Neural cell (in vitro differentiated cells): ENCODE results near the gene ANKRD26. TPM values are rescaled to one million over a fixed set of nuclear protein-coding genes. Genes with fewer than 3 reads are reported as not detected.

ENCODE experiments used
- H2AFZ ChIP-seq: fragments of 200-600, 300-800 bp; sonication (generic), shearing (Covaris generic); 2 replicates; pipeline ENCODE4 v1.6.0; 2014; ENCODE audit warnings: low read depth, mild to moderate bottlenecking, antibody characterized with exemption, low read length, moderate library complexity
- H3F3A ChIP-seq: fragments of 200-600 bp; shearing (Covaris generic); 2 replicates; pipeline ENCODE4 v1.6.1; 2016; ENCODE audit warnings: mild to moderate bottlenecking, moderate library complexity, mixed read lengths, antibody characterized with exemption, low read length; ENCODE audit not compliant: insufficient read depth, poor library complexity, severe bottlenecking
- H3K27ac ChIP-seq: fragments of 200-600, 300-800 bp; sonication (generic), shearing (Covaris generic); 2 replicates; pipeline ENCODE4 v1.5.1; 2014; ENCODE audit warnings: mild to moderate bottlenecking, low read length, moderate library complexity
- H3K27me3 ChIP-seq: fragments of 300-800, 200-600 bp; sonication (generic), shearing (Covaris generic); 2 replicates; pipeline ENCODE4 v1.6.0; 2014; ENCODE audit warnings: mild to moderate bottlenecking, low read depth, low read length, moderate library complexity; ENCODE audit not compliant: insufficient read depth
- H3K36me3 ChIP-seq: fragments of 300-800, 200-600 bp; sonication (generic), shearing (Covaris generic); 2 replicates; pipeline ENCODE4 v1.5.1; 2014; ENCODE audit warnings: mild to moderate bottlenecking, antibody characterized with exemption, low read length, moderate library complexity; ENCODE audit not compliant: insufficient read depth
- H3K4me2 ChIP-seq: fragments of 300-800, 200-600 bp; sonication (generic), shearing (Covaris generic); 2 replicates; pipeline ENCODE4 v1.6.0; 2014; ENCODE audit warnings: mild to moderate bottlenecking, low read length
- H3K4me3 ChIP-seq: fragments of 300-800, 200-600 bp; sonication (generic), shearing (Covaris generic); 2 replicates; pipeline ENCODE4 v1.5.1; 2014; ENCODE audit warnings: mild to moderate bottlenecking, low read length, moderate library complexity
- H3K79me2 ChIP-seq: fragments of 200-600 bp; shearing (Covaris generic); replicated peaks from 2 replicates; pipeline ENCODE4 v1.6.0; 2014; ENCODE audit warnings: mild to moderate bottlenecking, low read length, moderate library complexity; ENCODE audit not compliant: insufficient read depth
- H3K9ac ChIP-seq: fragments of 300-800, 200-600 bp; sonication (generic), shearing (Covaris generic); 2 replicates; pipeline ENCODE4 v1.6.1; 2016; ENCODE audit warnings: mild to moderate bottlenecking, low read length, mixed read lengths
- H3K9me2 ChIP-seq: fragments of 200-600 bp; shearing (Covaris generic); 2 replicates; pipeline ENCODE4 v1.6.1; 2016; ENCODE audit warnings: mild to moderate bottlenecking, low read length, mixed read lengths; ENCODE audit not compliant: insufficient read depth
- H3K9me3 ChIP-seq: fragments of 200-600, 300-800 bp; sonication (generic), shearing (Covaris generic); 2 replicates; pipeline ENCODE4 v1.6.1; 2016; ENCODE audit warnings: mild to moderate bottlenecking, mixed run types, low read length, moderate library complexity, mixed read lengths
- H4K20me1 ChIP-seq: fragments of 200-600 bp; shearing (Covaris generic); 2 replicates; pipeline ENCODE4 v1.6.1; 2016; ENCODE audit warnings: mild to moderate bottlenecking, mixed run types; ENCODE audit not compliant: insufficient read depth
- CTCF ChIP-seq: fragments of 450-650 bp; IDR thresholded peaks from 2 replicates; pipeline ENCODE4 v1.5.1; 2014; ENCODE audit warnings: antibody characterized with exemption, mild to moderate bottlenecking, moderate library complexity; ENCODE audit not compliant: poor library complexity, severe bottlenecking
- EP300 ChIP-seq: fragments of 450-650 bp; conservative IDR thresholded peaks from 2 replicates; pipeline ENCODE4 v1.6.1; 2014; ENCODE audit warnings: antibody characterized with exemption, mild to moderate bottlenecking, moderate library complexity; ENCODE audit not compliant: poor library complexity, severe bottlenecking
- EZH2 ChIP-seq: fragments of 200-600, 300-800 bp; shearing (Covaris generic), sonication (generic); IDR thresholded peaks from 2 replicates; pipeline ENCODE4 v1.6.1; 2014; ENCODE audit warnings: antibody characterized with exemption, low read length, borderline replicate concordance, mild to moderate bottlenecking; ENCODE audit not compliant: insufficient read depth, poor library complexity, severe bottlenecking
- MXI1 ChIP-seq: fragments of 450-650 bp; conservative IDR thresholded peaks from 2 replicates; pipeline ENCODE4 v1.6.1; 2014; ENCODE audit warnings: antibody characterized with exemption, mild to moderate bottlenecking; ENCODE audit not compliant: poor library complexity, severe bottlenecking
- POLR2AphosphoS5 ChIP-seq: IDR thresholded peaks from 2 replicates; pipeline ENCODE4 v1.6.1; 2012
- RAD21 ChIP-seq: fragments of 450-650 bp; conservative IDR thresholded peaks from 2 replicates; pipeline ENCODE4 v1.6.1; 2014; ENCODE audit warnings: antibody characterized with exemption, mild to moderate bottlenecking, moderate library complexity
- REST ChIP-seq: IDR thresholded peaks from 2 replicates; pipeline ENCODE4 v1.6.1; 2012; ENCODE audit warnings: borderline replicate concordance
- SMC3 ChIP-seq: fragments of 450-650 bp; conservative IDR thresholded peaks from 2 replicates; pipeline ENCODE4 v1.6.1; 2014; ENCODE audit warnings: antibody characterized with exemption, mild to moderate bottlenecking, moderate library complexity; ENCODE audit not compliant: poor library complexity
- TAF1 ChIP-seq: IDR thresholded peaks from 2 replicates; pipeline ENCODE4 v1.6.1; 2012; ENCODE audit warnings: low read depth
- polyA plus RNA-seq: library from polyadenylated mRNA; depleted of rRNA; stranded (reverse); fragments of >200 nt; gene quantifications from 2 replicates; pipeline ENCODE4 v1.2.3, GENCODE V29; 2014

The ANKRD26 gene
- polyA plus RNA-seq, 1 donor from 2014 or later = 14.7 TPM

- no peak for TF ChIP-seq CTCF
- TF ChIP-seq EP300 = no peak
- no peak for TF ChIP-seq SMC3
- no peak for TF ChIP-seq REST
- no peak for TF ChIP-seq POLR2AphosphoS5
- TF ChIP-seq MXI1 = no peak
- no peak for TF ChIP-seq EZH2
- TF ChIP-seq RAD21 = no peak
- no peak for TF ChIP-seq TAF1
- Histone ChIP-seq H3K4me2 (no peak overlapping the region), H3K36me3 (no peaks in the 10 kb centered on the region), H3K79me2 (no peaks in the 10 kb centered on the region), H3K9me3 (no peaks in the 10 kb centered on the region), H3K9me2 (no peaks in the 10 kb centered on the region), H3K27me3 (no peaks in the 10 kb centered on the region), H3K9ac (no peak overlapping the region), H2AFZ (no peak overlapping the region), H3F3A (no peaks in the 10 kb centered on the region), H4K20me1 (no peaks in the 10 kb centered on the region), H3K4me3 (no peak overlapping the region), H3K27ac (no peak overlapping the region)
Measured at GRCh38 chr10:27022048-27022447, 78.2 kb downstream of the ANKRD26 start.

GRCh38 chr10:27020243-27020642 lies 80.1 kb downstream of the ANKRD26 start:
- no peaks in the 10 kb centered on the region for H3K36me3 ChIP-seq
- H3K9ac ChIP-seq = no peak overlapping the region
- H2AFZ ChIP-seq = no peak overlapping the region
- H3K27me3 ChIP-seq = no peaks in the 10 kb centered on the region
- H3K4me3 ChIP-seq = no peak overlapping the region
- no peaks in the 10 kb centered on the region for H4K20me1 ChIP-seq
- H3K4me2 ChIP-seq = no peak overlapping the region
- no peaks in the 10 kb centered on the region for H3K9me2 ChIP-seq
- H3K27ac ChIP-seq = no peak overlapping the region
- H3K79me2 ChIP-seq = no peaks in the 10 kb centered on the region
- no peaks in the 10 kb centered on the region for H3F3A ChIP-seq
- H3K9me3 ChIP-seq = no peaks in the 10 kb centered on the region
- TF ChIP-seq RAD21 (no peak), EP300 (no peak), SMC3 (no peak), TAF1 (no peak), EZH2 (no peak), REST (no peak), CTCF (no peak), MXI1 (no peak), POLR2AphosphoS5 (no peak)
